Fibroblast of lung (primary cell): ENCODE measurements around the gene LAMTOR1. TPM values are rescaled to one million over a fixed set of nuclear protein-coding genes. Genes with fewer than 3 reads are reported as not detected.

ENCODE experiments used
- DNase-seq, 2 donors: peaks; one replicate each; pipeline versions ENCODE4 v3.0.0 to v3.0.0-alpha.2; 2010; ENCODE audit warnings: low read depth in 2 of 2
- H2AFZ ChIP-seq: 2 replicates; pipeline ENCODE4 v1.5.1; 2012; ENCODE audit warnings: low read length, control low read depth, inconsistent platforms
- H3K27ac ChIP-seq: 2 replicates; pipeline ENCODE4 v1.5.1; 2011; ENCODE audit warnings: low read length, control low read depth; ENCODE audit not compliant: insufficient read depth
- H3K27me3 ChIP-seq: 2 replicates; pipeline ENCODE4 v1.5.1; 2011; ENCODE audit warnings: mild to moderate bottlenecking, low read length; ENCODE audit not compliant: control insufficient read depth, insufficient read depth
- H3K36me3 ChIP-seq: 2 replicates; pipeline ENCODE4 v1.5.1; 2011; ENCODE audit warnings: low read length; ENCODE audit not compliant: control insufficient read depth, insufficient read depth
- H3K4me1 ChIP-seq: 2 replicates; pipeline ENCODE4 v1.5.1; 2011; ENCODE audit warnings: low read length; ENCODE audit not compliant: control insufficient read depth, insufficient read depth; ENCODE audit errors: extremely low read depth
- H3K4me2 ChIP-seq: 2 replicates; pipeline ENCODE4 v1.5.1; 2011; ENCODE audit warnings: low read length, control low read depth; ENCODE audit not compliant: insufficient read depth; ENCODE audit errors: extremely low read depth
- H3K4me3 ChIP-seq, 4 experiments: fragments of 200-600 bp in 1 of 4; sonication (generic) in 1 of 4; replicated peaks in 1 of 4; 2 replicates each; pipeline ENCODE4 v1.5.1; 2011 to 2016; ENCODE audit warnings: low read length in 4 of 4, low read depth in 3 of 4, mild to moderate bottlenecking in 3 of 4, control low read depth in 2 of 4, inconsistent platforms in 1 of 4, mixed read lengths in 1 of 4; ENCODE audit not compliant: insufficient read depth in 1 of 4; ENCODE audit errors: control extremely low read depth in 1 of 4
- H3K79me2 ChIP-seq: 2 replicates; pipeline ENCODE4 v1.5.1; 2012; ENCODE audit warnings: mild to moderate bottlenecking, low read length, inconsistent platforms; ENCODE audit not compliant: control insufficient read depth, insufficient read depth
- H3K9ac ChIP-seq: 2 replicates; pipeline ENCODE4 v1.5.1; 2011; ENCODE audit warnings: mild to moderate bottlenecking, low read length, control low read depth; ENCODE audit not compliant: insufficient read depth
- H3K9me3 ChIP-seq: 2 replicates; pipeline ENCODE4 v1.5.1; 2012; ENCODE audit warnings: low read depth, low read length; ENCODE audit not compliant: control insufficient read depth, insufficient read depth
- H4K20me1 ChIP-seq: 2 replicates; pipeline ENCODE4 v1.5.1; 2011; ENCODE audit warnings: low read length; ENCODE audit not compliant: control insufficient read depth, insufficient read depth; ENCODE audit errors: extremely low read depth
- EZH2 ChIP-seq: IDR thresholded peaks from 2 replicates; pipeline ENCODE4 v1.5.1; 2012; ENCODE audit warnings: low read length, control low read depth, mild to moderate bottlenecking; ENCODE audit errors: missing control alignments
- polyA plus RNA-seq, 2 donors: library from polyadenylated mRNA; depleted of rRNA in 1 of 2; stranded (reverse) in 1 of 2; unstranded in 1 of 2; fragments of >200 nt; gene quantifications; 2 replicates each; pipeline ENCODE4 v1.2.1, GENCODE V29; 2011 to 2012; ENCODE audit warnings: missing spikeins in 1 of 2
- total RNA-seq: library from RNA; depleted of rRNA; stranded (reverse); fragments of >200 nt; gene quantifications from 2 replicates; pipeline ENCODE4 v1.2.1, GENCODE V29; 2014
- TF ChIP-seq, protein P1 (sequence below), 2 donors: IDR thresholded peaks in 1 of 2; conservative IDR thresholded peaks in 1 of 2; 1 replicate in 1 of 2; 2 replicates in 1 of 2; pipeline ENCODE4 v1.5.1; 2011 to 2012; ENCODE audit warnings: low read length in 2 of 2, control low read depth in 1 of 2, inconsistent platforms in 1 of 2, low read depth in 1 of 2, mild to moderate bottlenecking in 1 of 2

LAMTOR1 gene
- total and polyA plus RNA-seq, 2 donors (not counting 1 experiment from before 2014, with no cell fraction given) = 90.3 to 137 TPM

- Histone ChIP-seq H3K9ac (no peak overlapping the region), H3K79me2 (no peaks in the 10 kb centered on the region), H3K4me2 (no peak overlapping the region), H3K4me3 (no peak overlapping the region), H3K4me1 (no peaks in the 10 kb centered on the region), H3K27ac (no peak overlapping the region), H3K9me3 (no peaks in the 10 kb centered on the region), H4K20me1 (no peaks in the 10 kb centered on the region), H2AFZ (no peak overlapping the region), H3K27me3 (no peaks in the 10 kb centered on the region), H3K36me3 (no peaks in the 10 kb centered on the region)
- TF ChIP-seq, protein P1, sequence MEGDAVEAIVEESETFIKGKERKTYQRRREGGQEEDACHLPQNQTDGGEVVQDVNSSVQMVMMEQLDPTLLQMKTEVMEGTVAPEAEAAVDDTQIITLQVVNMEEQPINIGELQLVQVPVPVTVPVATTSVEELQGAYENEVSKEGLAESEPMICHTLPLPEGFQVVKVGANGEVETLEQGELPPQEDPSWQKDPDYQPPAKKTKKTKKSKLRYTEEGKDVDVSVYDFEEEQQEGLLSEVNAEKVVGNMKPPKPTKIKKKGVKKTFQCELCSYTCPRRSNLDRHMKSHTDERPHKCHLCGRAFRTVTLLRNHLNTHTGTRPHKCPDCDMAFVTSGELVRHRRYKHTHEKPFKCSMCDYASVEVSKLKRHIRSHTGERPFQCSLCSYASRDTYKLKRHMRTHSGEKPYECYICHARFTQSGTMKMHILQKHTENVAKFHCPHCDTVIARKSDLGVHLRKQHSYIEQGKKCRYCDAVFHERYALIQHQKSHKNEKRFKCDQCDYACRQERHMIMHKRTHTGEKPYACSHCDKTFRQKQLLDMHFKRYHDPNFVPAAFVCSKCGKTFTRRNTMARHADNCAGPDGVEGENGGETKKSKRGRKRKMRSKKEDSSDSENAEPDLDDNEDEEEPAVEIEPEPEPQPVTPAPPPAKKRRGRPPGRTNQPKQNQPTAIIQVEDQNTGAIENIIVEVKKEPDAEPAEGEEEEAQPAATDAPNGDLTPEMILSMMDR (conservative IDR thresholded peaks at IDR 0.05 in 1 of 2, IDR thresholded peaks at IDR 0.05 in 1 of 2; ENCODE audit: low read depth in 1 of 2, low read length in 2 of 2) = no peak
- TF ChIP-seq EZH2 = no peak
- DNase-seq = no peak
Measured at GRCh38 chr11:72124046-72124445, 20.9 kb upstream of the LAMTOR1 start.

DNA sequence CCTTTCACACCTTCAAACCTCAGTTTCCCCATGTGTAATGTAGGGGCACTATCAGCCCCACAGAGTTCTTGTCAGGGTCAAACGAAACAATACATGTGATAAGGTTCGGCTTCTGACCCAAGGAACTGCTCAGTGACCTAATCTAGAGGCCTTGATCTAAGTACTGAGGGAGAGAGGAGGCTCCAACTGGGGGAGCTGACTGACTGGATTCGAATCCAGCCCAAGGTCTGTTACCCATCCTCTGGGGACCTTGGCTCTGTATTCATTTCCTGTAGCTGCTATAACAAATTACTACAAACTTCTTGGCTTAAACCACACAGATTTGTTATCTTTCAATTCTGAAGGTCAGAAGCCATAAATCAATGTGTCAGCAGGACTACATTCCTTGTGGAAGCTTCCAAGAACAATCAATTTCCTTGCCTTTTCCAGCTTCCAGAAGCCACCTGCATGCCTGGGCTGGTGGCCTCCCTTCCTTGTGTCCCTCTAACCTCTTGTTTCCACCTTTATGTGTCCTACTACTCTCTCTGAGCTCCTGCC is 20.1 kb upstream of the LAMTOR1 start:
- DNase-seq = peak in 1 of 2 donors; percentile 28
- H2AFZ ChIP-seq = no peak overlapping the region
- no peak overlapping the region for H3K27ac ChIP-seq
- H4K20me1 ChIP-seq = no peaks in the 10 kb centered on the region
- no peaks in the 10 kb centered on the region for H3K9me3 ChIP-seq
- H3K9ac ChIP-seq = no peak overlapping the region
- no peak overlapping the region for H3K4me2 ChIP-seq
- H3K4me1 ChIP-seq = no peaks in the 10 kb centered on the region
- no peaks in the 10 kb centered on the region for H3K27me3 ChIP-seq
- no peaks in the 10 kb centered on the region for H3K36me3 ChIP-seq
- H3K79me2 ChIP-seq = no peaks in the 10 kb centered on the region
- no peak for TF ChIP-seq EZH2
- TF ChIP-seq, protein P1 (conservative IDR thresholded peaks at IDR 0.05 in 1 of 2, IDR thresholded peaks at IDR 0.05 in 1 of 2; ENCODE audit: low read depth in 1 of 2, low read length in 2 of 2) = no peak
- H3K4me3 ChIP-seq = no peak overlapping the region

- no peaks in the 10 kb centered on the region for H3K9me3 ChIP-seq
- DNase-seq = no peak
- TF ChIP-seq, protein P1 (conservative IDR thresholded peaks at IDR 0.05 in 1 of 2, IDR thresholded peaks at IDR 0.05 in 1 of 2; ENCODE audit: low read depth in 1 of 2, low read length in 2 of 2) = no peak
- TF ChIP-seq EZH2 = no peak
- H3K27ac ChIP-seq = no peak overlapping the region
- no peak overlapping the region for H2AFZ ChIP-seq
- no peak overlapping the region for H3K4me2 ChIP-seq
- no peaks in the 10 kb centered on the region for H3K36me3 ChIP-seq
- no peak overlapping the region for H3K4me3 ChIP-seq
- no peaks in the 10 kb centered on the region for H3K79me2 ChIP-seq
- H3K9ac ChIP-seq = no peak overlapping the region
- H3K27me3 ChIP-seq = no peaks in the 10 kb centered on the region
- H3K4me1 ChIP-seq = no peaks in the 10 kb centered on the region
- no peaks in the 10 kb centered on the region for H4K20me1 ChIP-seq
Measured at GRCh38 chr11:72122607-72123006, 19.5 kb upstream of the LAMTOR1 start.
